Neural cell (in vitro differentiated cells): ENCODE data around the gene PLD1. TPM values are rescaled to one million over a fixed set of nuclear protein-coding genes. Genes with fewer than 3 reads are reported as not detected.

Source experiments
- H2AFZ ChIP-seq: fragments of 200-600, 300-800 bp; sonication (generic), shearing (Covaris generic); 2 replicates; pipeline ENCODE4 v1.6.0; 2014; ENCODE audit warnings: low read depth, mild to moderate bottlenecking, antibody characterized with exemption, low read length, moderate library complexity
- H3F3A ChIP-seq: fragments of 200-600 bp; shearing (Covaris generic); 2 replicates; pipeline ENCODE4 v1.6.1; 2016; ENCODE audit warnings: mild to moderate bottlenecking, moderate library complexity, mixed read lengths, antibody characterized with exemption, low read length; ENCODE audit not compliant: insufficient read depth, poor library complexity, severe bottlenecking
- H3K27ac ChIP-seq: fragments of 200-600, 300-800 bp; sonication (generic), shearing (Covaris generic); 2 replicates; pipeline ENCODE4 v1.5.1; 2014; ENCODE audit warnings: mild to moderate bottlenecking, low read length, moderate library complexity
- H3K27me3 ChIP-seq: fragments of 300-800, 200-600 bp; sonication (generic), shearing (Covaris generic); 2 replicates; pipeline ENCODE4 v1.6.0; 2014; ENCODE audit warnings: mild to moderate bottlenecking, low read depth, low read length, moderate library complexity; ENCODE audit not compliant: insufficient read depth
- H3K36me3 ChIP-seq: fragments of 300-800, 200-600 bp; sonication (generic), shearing (Covaris generic); 2 replicates; pipeline ENCODE4 v1.5.1; 2014; ENCODE audit warnings: mild to moderate bottlenecking, antibody characterized with exemption, low read length, moderate library complexity; ENCODE audit not compliant: insufficient read depth
- H3K4me2 ChIP-seq: fragments of 300-800, 200-600 bp; sonication (generic), shearing (Covaris generic); 2 replicates; pipeline ENCODE4 v1.6.0; 2014; ENCODE audit warnings: mild to moderate bottlenecking, low read length
- H3K4me3 ChIP-seq: fragments of 300-800, 200-600 bp; sonication (generic), shearing (Covaris generic); 2 replicates; pipeline ENCODE4 v1.5.1; 2014; ENCODE audit warnings: mild to moderate bottlenecking, low read length, moderate library complexity
- H3K79me2 ChIP-seq: fragments of 200-600 bp; shearing (Covaris generic); replicated peaks from 2 replicates; pipeline ENCODE4 v1.6.0; 2014; ENCODE audit warnings: mild to moderate bottlenecking, low read length, moderate library complexity; ENCODE audit not compliant: insufficient read depth
- H3K9ac ChIP-seq: fragments of 300-800, 200-600 bp; sonication (generic), shearing (Covaris generic); 2 replicates; pipeline ENCODE4 v1.6.1; 2016; ENCODE audit warnings: mild to moderate bottlenecking, low read length, mixed read lengths
- H3K9me2 ChIP-seq: fragments of 200-600 bp; shearing (Covaris generic); 2 replicates; pipeline ENCODE4 v1.6.1; 2016; ENCODE audit warnings: mild to moderate bottlenecking, low read length, mixed read lengths; ENCODE audit not compliant: insufficient read depth
- H3K9me3 ChIP-seq: fragments of 200-600, 300-800 bp; sonication (generic), shearing (Covaris generic); 2 replicates; pipeline ENCODE4 v1.6.1; 2016; ENCODE audit warnings: mild to moderate bottlenecking, mixed run types, low read length, moderate library complexity, mixed read lengths
- H4K20me1 ChIP-seq: fragments of 200-600 bp; shearing (Covaris generic); 2 replicates; pipeline ENCODE4 v1.6.1; 2016; ENCODE audit warnings: mild to moderate bottlenecking, mixed run types; ENCODE audit not compliant: insufficient read depth
- EZH2 ChIP-seq: fragments of 200-600, 300-800 bp; shearing (Covaris generic), sonication (generic); IDR thresholded peaks from 2 replicates; pipeline ENCODE4 v1.6.1; 2014; ENCODE audit warnings: antibody characterized with exemption, low read length, borderline replicate concordance, mild to moderate bottlenecking; ENCODE audit not compliant: insufficient read depth, poor library complexity, severe bottlenecking
- POLR2AphosphoS5 ChIP-seq: IDR thresholded peaks from 2 replicates; pipeline ENCODE4 v1.6.1; 2012
- RAD21 ChIP-seq: fragments of 450-650 bp; conservative IDR thresholded peaks from 2 replicates; pipeline ENCODE4 v1.6.1; 2014; ENCODE audit warnings: antibody characterized with exemption, mild to moderate bottlenecking, moderate library complexity
- REST ChIP-seq: IDR thresholded peaks from 2 replicates; pipeline ENCODE4 v1.6.1; 2012; ENCODE audit warnings: borderline replicate concordance
- SMC3 ChIP-seq: fragments of 450-650 bp; conservative IDR thresholded peaks from 2 replicates; pipeline ENCODE4 v1.6.1; 2014; ENCODE audit warnings: antibody characterized with exemption, mild to moderate bottlenecking, moderate library complexity; ENCODE audit not compliant: poor library complexity
- polyA plus RNA-seq: library from polyadenylated mRNA; depleted of rRNA; stranded (reverse); fragments of >200 nt; gene quantifications from 2 replicates; pipeline ENCODE4 v1.2.3, GENCODE V29; 2014
- TF ChIP-seq, protein P1 (sequence below): fragments of 450-650 bp; IDR thresholded peaks from 2 replicates; pipeline ENCODE4 v1.5.1; 2014; ENCODE audit warnings: antibody characterized with exemption, mild to moderate bottlenecking, moderate library complexity; ENCODE audit not compliant: poor library complexity, severe bottlenecking

The PLD1 gene
- polyA plus RNA-seq, 1 donor from 2014 or later = 0.06 TPM

DNA sequence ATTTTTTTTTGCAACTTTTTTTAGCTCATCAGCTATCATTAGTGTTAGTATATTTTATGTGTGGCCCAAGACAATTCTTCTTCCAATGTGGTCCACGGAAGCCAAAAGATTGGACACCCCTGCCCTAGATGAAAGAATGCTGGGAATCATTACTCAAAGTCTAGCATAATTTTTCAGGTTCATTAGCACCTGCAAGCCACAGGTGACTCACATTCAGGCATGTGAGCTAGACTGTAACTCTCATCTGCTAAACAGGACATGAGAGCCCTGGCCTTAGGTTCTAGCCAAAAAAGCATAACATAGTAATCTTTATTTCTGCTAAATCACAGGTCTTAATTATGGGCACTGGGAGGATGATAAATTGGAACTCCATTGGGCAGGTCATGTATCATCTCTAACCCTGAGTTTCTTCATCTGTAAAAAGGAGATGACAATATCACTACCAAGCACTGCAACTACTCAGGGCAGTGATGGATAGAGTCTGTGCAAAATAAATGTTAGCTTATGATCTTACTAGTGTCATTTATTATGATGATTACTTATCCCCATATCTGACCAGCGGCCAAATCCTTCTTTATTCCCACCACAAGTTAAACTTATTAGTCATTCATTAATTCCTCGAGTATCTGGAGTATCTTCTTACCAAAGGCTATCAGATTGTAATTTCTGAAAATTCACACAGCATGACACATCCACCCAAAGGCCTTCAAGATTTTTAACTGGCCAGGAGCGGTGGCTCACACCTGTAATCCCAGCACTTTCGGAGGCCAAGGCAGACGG is 125.0 kb downstream of the PLD1 start:
- H3F3A ChIP-seq = no peaks in the 10 kb centered on the region
- TF ChIP-seq SMC3 = no peak
- TF ChIP-seq, protein P1, sequence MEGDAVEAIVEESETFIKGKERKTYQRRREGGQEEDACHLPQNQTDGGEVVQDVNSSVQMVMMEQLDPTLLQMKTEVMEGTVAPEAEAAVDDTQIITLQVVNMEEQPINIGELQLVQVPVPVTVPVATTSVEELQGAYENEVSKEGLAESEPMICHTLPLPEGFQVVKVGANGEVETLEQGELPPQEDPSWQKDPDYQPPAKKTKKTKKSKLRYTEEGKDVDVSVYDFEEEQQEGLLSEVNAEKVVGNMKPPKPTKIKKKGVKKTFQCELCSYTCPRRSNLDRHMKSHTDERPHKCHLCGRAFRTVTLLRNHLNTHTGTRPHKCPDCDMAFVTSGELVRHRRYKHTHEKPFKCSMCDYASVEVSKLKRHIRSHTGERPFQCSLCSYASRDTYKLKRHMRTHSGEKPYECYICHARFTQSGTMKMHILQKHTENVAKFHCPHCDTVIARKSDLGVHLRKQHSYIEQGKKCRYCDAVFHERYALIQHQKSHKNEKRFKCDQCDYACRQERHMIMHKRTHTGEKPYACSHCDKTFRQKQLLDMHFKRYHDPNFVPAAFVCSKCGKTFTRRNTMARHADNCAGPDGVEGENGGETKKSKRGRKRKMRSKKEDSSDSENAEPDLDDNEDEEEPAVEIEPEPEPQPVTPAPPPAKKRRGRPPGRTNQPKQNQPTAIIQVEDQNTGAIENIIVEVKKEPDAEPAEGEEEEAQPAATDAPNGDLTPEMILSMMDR = no peak
- TF ChIP-seq REST = no peak
- no peak for TF ChIP-seq EZH2

GRCh38 chr3:171684221-171684620 is 126.1 kb downstream of the PLD1 start:
- Histone ChIP-seq H3K9ac (no peak overlapping the region), H3K4me2 (no peak overlapping the region), H3K27me3 (no peaks in the 10 kb centered on the region), H3K4me3 (no peak overlapping the region), H2AFZ (no peak overlapping the region), H3K36me3 (no peaks in the 10 kb centered on the region), H3K9me3 (no peaks in the 10 kb centered on the region), H3K27ac (no peak overlapping the region), H3K9me2 (no peaks in the 10 kb centered on the region), H3K79me2 (no peaks in the 10 kb centered on the region), H4K20me1 (no peaks in the 10 kb centered on the region), H3F3A (no peaks in the 10 kb centered on the region)
- TF ChIP-seq RAD21 = no peak
- TF ChIP-seq POLR2AphosphoS5 = no peak
- TF ChIP-seq EZH2 = no peak
- TF ChIP-seq REST = no peak
- TF ChIP-seq, protein P1 = no peak

More for the DNA sequence above, 125.0 kb downstream of the PLD1 start:
- H3K4me2 ChIP-seq = no peak overlapping the region
- no peaks in the 10 kb centered on the region for H3K27me3 ChIP-seq
- no peaks in the 10 kb centered on the region for H3K9me2 ChIP-seq
- H4K20me1 ChIP-seq = no peaks in the 10 kb centered on the region
- H3K9me3 ChIP-seq = no peaks in the 10 kb centered on the region
- no peak overlapping the region for H2AFZ ChIP-seq
- no peak overlapping the region for H3K4me3 ChIP-seq
- no peaks in the 10 kb centered on the region for H3K36me3 ChIP-seq
- no peak overlapping the region for H3K9ac ChIP-seq
- H3K79me2 ChIP-seq = no peaks in the 10 kb centered on the region
- H3K27ac ChIP-seq = no peak overlapping the region
